GM12891 (cell line): ENCODE results near the gene ARHGAP15.

ENCODE experiments used
- DNase-seq: peaks from one replicate; pipeline ENCODE4 v3.0.0; 2011; ENCODE audit warnings: low spot score; ENCODE audit not compliant: insufficient read length
- FAIRE-seq: peaks from 2 replicates; lab custom pipeline; 2011; peaks lifted over from hg19 to GRCh38; lab: Jason Lieb, UNC
- PAX5 ChIP-seq: IDR thresholded peaks from 2 replicates; pipeline ENCODE4 v1.6.1; 2011; ENCODE audit warnings: low read length, moderate library complexity, mild to moderate bottlenecking; ENCODE audit not compliant: insufficient read depth, severe bottlenecking
- POLR2A ChIP-seq: IDR thresholded peaks from 2 replicates; pipeline ENCODE4 v1.6.1; 2011; ENCODE audit warnings: low read depth, low read length, control low read depth
- POLR2AphosphoS5 ChIP-seq: IDR thresholded peaks from 2 replicates; pipeline ENCODE4 v1.6.1; 2011; ENCODE audit warnings: low read depth, low read length, control low read depth
- POU2F2 ChIP-seq: IDR thresholded peaks from 2 replicates; pipeline ENCODE4 v1.6.1; 2011; ENCODE audit warnings: low read depth, mild to moderate bottlenecking, control low read depth, low read length, moderate library complexity
- SPI1 ChIP-seq: IDR thresholded peaks from 2 replicates; pipeline ENCODE4 v1.6.1; 2011; ENCODE audit warnings: low read depth, low read length, control low read depth
- TAF1 ChIP-seq: IDR thresholded peaks from 2 replicates; pipeline ENCODE4 v1.6.1; 2011; ENCODE audit warnings: low read depth, low read length, control low read depth

The ARHGAP15 gene

DNA sequence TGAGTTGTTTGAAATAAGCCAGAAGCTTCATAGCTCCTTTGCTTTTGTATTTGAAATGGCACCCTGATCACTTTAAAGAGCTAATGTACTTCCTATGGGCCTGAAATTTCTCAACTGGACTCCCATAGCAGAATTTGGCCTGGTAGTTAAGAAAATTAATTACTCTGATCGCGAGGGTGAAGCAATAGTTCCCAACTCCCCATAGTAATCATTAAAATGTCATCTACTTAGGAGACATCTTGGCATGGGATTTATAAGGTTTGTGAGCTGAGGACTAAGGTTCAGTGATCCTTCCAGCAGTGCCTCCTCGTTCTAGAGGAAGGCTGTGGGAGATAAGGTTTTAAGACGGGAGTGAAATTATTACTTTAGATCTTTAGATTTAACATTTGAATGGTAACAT, 581.0 kb downstream of the ARHGAP15 start:
- DNase-seq (no peak), FAIRE-seq (no peak)
- TF ChIP-seq TAF1 (no peak), POLR2AphosphoS5 (no peak), SPI1 (no peak), POLR2A (no peak), PAX5 (no peak), POU2F2 (no peak)

- no peak for DNase-seq
- FAIRE-seq, result no peak
- TF ChIP-seq TAF1 (no peak), SPI1 (no peak), PAX5 (no peak), POLR2A (no peak)
Measured at GRCh38 chr2:143710879-143711278, 581.7 kb downstream of the ARHGAP15 start.

DNA sequence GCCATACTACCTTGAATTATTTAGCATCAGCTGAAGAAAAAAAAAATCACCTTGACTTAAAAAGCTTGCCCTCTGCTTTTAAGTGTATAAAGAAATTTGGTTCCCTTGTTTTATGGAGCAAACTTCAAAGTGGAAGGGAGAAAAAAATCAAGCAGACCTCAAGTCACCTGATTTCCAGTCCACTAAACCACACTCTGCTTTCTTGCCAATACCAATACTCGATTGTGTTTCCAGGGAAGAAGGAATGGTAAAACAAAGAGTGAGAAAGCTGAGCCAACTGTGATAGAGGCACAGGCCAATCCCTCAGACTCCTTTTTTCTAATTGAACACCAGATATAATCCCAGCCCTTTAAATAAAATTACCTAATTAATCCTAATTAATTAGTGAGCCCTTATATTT, 587.3 kb downstream of the ARHGAP15 start:
- TF ChIP-seq SPI1, result no peak
- TF ChIP-seq PAX5, result no peak
- TF ChIP-seq POLR2A, result no peak
- TF ChIP-seq POU2F2, result no peak
- TF ChIP-seq TAF1, result no peak
- no peak for TF ChIP-seq POLR2AphosphoS5
- FAIRE-seq, result no peak

DNA sequence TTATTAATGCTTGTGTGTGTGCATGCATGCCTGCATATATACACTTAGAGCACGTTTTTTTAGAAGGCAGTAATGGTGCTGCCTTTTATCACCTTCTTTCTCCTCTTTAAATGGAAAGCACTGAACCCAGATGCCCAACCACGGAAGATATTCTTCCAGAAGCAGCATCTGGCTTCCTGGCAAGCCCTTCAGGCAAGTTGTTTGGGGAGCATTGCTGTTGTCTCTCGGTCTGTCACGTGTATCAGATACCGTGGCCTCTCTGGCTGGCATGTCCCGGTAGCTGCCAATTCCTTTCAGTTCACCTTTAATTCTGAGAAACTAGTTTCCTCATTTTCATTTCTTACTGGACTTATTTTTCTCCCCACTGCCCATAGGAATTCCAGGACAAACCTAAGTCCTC, 587.8 kb downstream of the ARHGAP15 start:
- FAIRE-seq (no peak), DNase-seq (no peak)
- TF ChIP-seq POLR2A (no peak), POU2F2 (no peak), POLR2AphosphoS5 (no peak), TAF1 (no peak), PAX5 (no peak), SPI1 (no peak)

More for the DNA sequence above, 587.3 kb downstream of the ARHGAP15 start:
- no peak for DNase-seq

GRCh38 chr2:143717536-143718168, 588.4 kb downstream of the ARHGAP15 start:
- no peak for FAIRE-seq

GRCh38 chr2:143718745-143719144, 589.5 kb downstream of the ARHGAP15 start:
- no peak for FAIRE-seq

More at GRCh38 chr2:143717536-143718168, 588.4 kb downstream of the ARHGAP15 start:
- no peak for DNase-seq
- no peak for TF ChIP-seq SPI1
- no peak for TF ChIP-seq POU2F2
- TF ChIP-seq TAF1, result no peak
- no peak for TF ChIP-seq POLR2A
- no peak for TF ChIP-seq PAX5
- TF ChIP-seq POLR2AphosphoS5, result no peak

DNA sequence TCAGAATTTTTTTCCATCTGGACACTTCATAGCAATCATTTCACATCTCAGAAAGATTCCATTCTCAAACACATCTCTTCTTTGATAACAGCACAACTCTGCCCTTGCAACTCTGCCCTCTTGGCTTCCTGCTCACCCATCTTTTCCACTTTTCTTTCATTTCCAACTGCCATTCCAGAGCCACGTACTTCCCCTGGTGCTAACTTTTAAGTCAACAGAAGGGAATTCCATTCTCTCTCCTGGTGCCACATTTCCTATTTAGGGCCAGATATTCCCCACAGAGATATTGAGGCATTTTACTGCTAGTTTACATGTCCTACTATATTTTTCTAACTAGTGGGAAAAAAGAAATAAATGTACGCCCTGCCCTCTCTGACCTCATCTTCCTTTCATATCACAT, 590.2 kb downstream of the ARHGAP15 start:
- TF ChIP-seq POU2F2, result no peak
- no peak for TF ChIP-seq PAX5
- no peak for TF ChIP-seq TAF1
- no peak for TF ChIP-seq POLR2AphosphoS5
- no peak for TF ChIP-seq SPI1
- no peak for TF ChIP-seq POLR2A
- FAIRE-seq (no peak), DNase-seq (no peak)

More at GRCh38 chr2:143718745-143719144, 589.5 kb downstream of the ARHGAP15 start:
- no peak for TF ChIP-seq SPI1
- TF ChIP-seq PAX5, result no peak
- no peak for TF ChIP-seq POLR2AphosphoS5
- no peak for TF ChIP-seq POU2F2
- no peak for DNase-seq

DNA sequence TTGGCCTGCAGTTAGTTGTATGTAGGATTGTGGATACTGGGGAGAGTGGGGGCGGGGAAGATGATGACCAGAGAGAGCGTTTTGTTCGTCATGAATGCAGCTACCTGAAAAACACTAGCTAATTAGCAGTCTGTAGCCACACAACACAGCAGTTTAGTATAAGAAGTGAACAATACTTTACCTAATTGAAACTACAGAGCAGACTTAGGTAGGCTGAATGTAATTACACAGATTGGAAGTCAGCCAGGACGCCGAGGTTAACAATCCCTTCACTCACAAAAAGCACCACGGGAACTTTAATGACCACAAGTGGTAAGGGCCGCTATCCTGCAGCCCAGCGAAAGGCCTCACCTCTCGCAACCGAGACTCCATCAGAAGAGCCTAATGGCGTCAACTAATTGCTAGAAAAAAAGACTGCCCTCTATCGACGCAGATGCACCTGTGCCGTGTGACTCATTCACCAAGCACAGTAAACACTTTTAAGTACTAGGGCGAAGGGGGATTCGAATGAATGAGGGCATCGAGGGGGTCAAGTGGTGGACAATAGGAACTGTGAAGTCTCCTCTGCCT, 591.0 kb downstream of the ARHGAP15 start:
- TF ChIP-seq SPI1 (no peak), PAX5 (no peak), POLR2A (no peak)
- no peak for FAIRE-seq
- DNase-seq, result no peak

DNA sequence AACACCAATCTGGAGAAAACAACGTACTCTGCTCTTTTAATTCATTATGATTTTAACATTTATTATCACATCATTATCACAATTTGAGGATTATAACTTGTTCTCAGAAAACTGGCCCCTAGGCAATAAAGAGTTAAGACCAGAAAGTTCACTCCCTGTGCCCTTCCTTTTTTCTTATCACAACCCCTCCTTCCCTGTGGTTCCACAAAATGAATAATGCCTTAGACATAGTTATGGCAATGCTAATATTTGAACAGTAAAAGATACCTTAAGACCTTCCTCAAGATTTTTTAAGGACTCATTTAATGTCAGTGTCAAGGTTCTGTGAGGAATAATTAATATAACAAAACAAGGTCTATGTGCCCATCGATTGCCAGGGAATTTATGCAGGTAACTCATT, 596.2 kb downstream of the ARHGAP15 start:
- DNase-seq (no peak), FAIRE-seq (no peak)
- TF ChIP-seq POLR2A, result no peak
- no peak for TF ChIP-seq SPI1
- no peak for TF ChIP-seq TAF1
- TF ChIP-seq POU2F2, result no peak
- TF ChIP-seq PAX5, result no peak
